Left ventricle myocardium inferior (tissue), 1 donor: ENCODE results near the gene GALK1. TPM values are rescaled to one million over a fixed set of nuclear protein-coding genes. Genes with fewer than 3 reads are reported as not detected.

ENCODE experiments used
- DNase-seq: peaks from one replicate; pipeline ENCODE4 v3.0.0-alpha.2; 2020
- H3K27ac ChIP-seq: fragments of 200-600 bp; replicated peaks from 2 replicates; pipeline ENCODE4 v1.8.0; 2021
- H3K27me3 ChIP-seq: fragments of 200-600 bp; 2 replicates; pipeline ENCODE4 v1.8.0; 2021; ENCODE audit warnings: low read depth
- H3K36me3 ChIP-seq: fragments of 200-600 bp; 2 replicates; pipeline ENCODE4 v1.8.0; 2021
- H3K4me1 ChIP-seq: fragments of 200-600 bp; 2 replicates; pipeline ENCODE4 v1.8.0; 2021
- H3K4me3 ChIP-seq: fragments of 200-600 bp; 2 replicates; pipeline ENCODE4 v1.8.0; 2021; ENCODE audit warnings: mild to moderate bottlenecking, moderate library complexity
- H3K9me3 ChIP-seq: fragments of 200-600 bp; replicated peaks from 2 replicates; pipeline ENCODE4 v1.8.0; 2021
- intact Hi-C: fragments of 100-400 bp; cut with micrococcal nuclease; formaldehyde crosslinking; loops from one replicate; pipeline ENCODE4 v1.11.0; 2022
- total RNA-seq: library from RNA; stranded (reverse); fragmentation: NEBNext Ultra II Directional; extraction: Animal tissue kit (Norgen Biotek cat#: 25700); gene quantifications from one replicate; pipeline ENCODE4 v1.2.1, GENCODE V29; 2021
- TF ChIP-seq, protein P1 (sequence below): fragments of 200-600 bp; IDR thresholded peaks from 2 replicates; pipeline ENCODE4 v1.8.0; 2021; ENCODE audit warnings: antibody characterized with exemption, mild to moderate bottlenecking, borderline replicate concordance
- donor health status: DM: no; HTN: yes; CAD: no; lungs with severe emphysema.

Gene GALK1
- total RNA-seq, 1 donor from 2014 or later = 19.1 TPM

DNA sequence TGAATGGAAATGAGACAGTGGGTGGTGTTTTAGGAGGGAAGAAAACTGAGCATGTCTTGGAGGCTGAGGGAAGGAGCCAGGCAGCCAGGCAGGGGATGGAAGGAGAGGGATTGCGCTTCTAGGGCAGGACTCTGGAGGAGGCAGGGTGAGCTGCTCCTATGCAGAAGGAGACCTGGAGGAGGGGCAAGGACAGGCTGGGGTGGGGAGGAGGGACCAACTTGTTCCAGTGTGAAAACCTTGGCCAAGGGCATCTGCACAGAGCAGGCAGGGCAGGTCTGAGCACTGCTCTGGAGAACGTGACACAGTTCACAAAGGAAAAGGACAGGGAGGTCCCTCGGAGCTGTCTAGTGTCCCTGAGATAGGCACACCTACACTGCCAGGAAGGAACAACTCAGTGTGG lies 5.5 kb downstream of the GALK1 start:
- Histone ChIP-seq H3K4me3 (no peak overlapping the region), H3K36me3 (peaks cover 35% of the 10 kb centered on the region), H3K27me3 (no peaks in the 10 kb centered on the region), H3K4me1 (peaks cover 22% of the 10 kb centered on the region), H3K27ac (peak overlapping the region; percentile 66), H3K9me3 (no peaks in the 10 kb centered on the region)
- intact Hi-C loops = no loop called here
- TF ChIP-seq, protein P1, sequence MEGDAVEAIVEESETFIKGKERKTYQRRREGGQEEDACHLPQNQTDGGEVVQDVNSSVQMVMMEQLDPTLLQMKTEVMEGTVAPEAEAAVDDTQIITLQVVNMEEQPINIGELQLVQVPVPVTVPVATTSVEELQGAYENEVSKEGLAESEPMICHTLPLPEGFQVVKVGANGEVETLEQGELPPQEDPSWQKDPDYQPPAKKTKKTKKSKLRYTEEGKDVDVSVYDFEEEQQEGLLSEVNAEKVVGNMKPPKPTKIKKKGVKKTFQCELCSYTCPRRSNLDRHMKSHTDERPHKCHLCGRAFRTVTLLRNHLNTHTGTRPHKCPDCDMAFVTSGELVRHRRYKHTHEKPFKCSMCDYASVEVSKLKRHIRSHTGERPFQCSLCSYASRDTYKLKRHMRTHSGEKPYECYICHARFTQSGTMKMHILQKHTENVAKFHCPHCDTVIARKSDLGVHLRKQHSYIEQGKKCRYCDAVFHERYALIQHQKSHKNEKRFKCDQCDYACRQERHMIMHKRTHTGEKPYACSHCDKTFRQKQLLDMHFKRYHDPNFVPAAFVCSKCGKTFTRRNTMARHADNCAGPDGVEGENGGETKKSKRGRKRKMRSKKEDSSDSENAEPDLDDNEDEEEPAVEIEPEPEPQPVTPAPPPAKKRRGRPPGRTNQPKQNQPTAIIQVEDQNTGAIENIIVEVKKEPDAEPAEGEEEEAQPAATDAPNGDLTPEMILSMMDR = no peak
- DNase-seq = no peak

- no peak for DNase-seq
- peaks cover 35% of the 10 kb centered on the region for H3K36me3 ChIP-seq
Measured at GRCh38 chr17:75758131-75758905, 6.7 kb downstream of the GALK1 start.

GRCh38 chr17:75757086-75757681 lies 7.8 kb downstream of the GALK1 start:
- no peak overlapping the region for H3K4me3 ChIP-seq
- no peak overlapping the region for H3K27ac ChIP-seq
- TF ChIP-seq, protein P1 = no peak
- intact Hi-C loops = no loop called here
- no peaks in the 10 kb centered on the region for H3K9me3 ChIP-seq
- peaks cover 25% of the 10 kb centered on the region for H3K36me3 ChIP-seq
- H3K27me3 ChIP-seq = no peaks in the 10 kb centered on the region
- DNase-seq = no peak
- H3K4me1 ChIP-seq = peaks cover 20% of the 10 kb centered on the region

More at GRCh38 chr17:75758131-75758905, 6.7 kb downstream of the GALK1 start:
- no peak overlapping the region for H3K27ac ChIP-seq
- H3K4me3 ChIP-seq = no peak overlapping the region
- TF ChIP-seq, protein P1 = peak; percentile 21
- H3K4me1 ChIP-seq = peaks cover 22% of the 10 kb centered on the region
- no peaks in the 10 kb centered on the region for H3K9me3 ChIP-seq
- intact Hi-C loops = no loop called here
- no peaks in the 10 kb centered on the region for H3K27me3 ChIP-seq

DNA sequence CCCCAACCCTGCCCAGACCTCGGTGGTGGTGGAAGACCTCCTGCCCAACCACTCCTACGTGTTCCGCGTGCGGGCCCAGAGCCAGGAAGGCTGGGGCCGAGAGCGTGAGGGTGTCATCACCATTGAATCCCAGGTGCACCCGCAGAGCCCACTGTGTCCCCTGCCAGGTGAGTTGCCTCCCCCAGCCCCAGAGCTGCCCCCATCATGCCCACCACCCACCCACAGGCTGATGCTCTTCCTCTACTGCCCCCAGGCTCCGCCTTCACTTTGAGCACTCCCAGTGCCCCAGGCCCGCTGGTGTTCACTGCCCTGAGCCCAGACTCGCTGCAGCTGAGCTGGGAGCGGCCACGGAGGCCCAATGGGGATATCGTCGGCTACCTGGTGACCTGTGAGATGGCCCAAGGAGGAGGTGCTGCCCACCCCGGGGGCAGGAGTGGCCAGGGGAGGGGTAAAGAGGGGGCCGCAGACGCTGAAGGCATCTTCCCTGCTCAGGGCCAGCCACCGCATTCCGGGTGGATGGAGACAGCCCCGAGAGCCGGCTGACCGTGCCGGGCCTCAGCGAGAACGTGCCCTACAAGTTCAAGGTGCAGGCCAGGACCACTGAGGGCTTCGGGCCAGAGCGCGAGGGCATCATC lies 8.4 kb downstream of the GALK1 start:
- TF ChIP-seq, protein P1 = no peak
- H3K36me3 ChIP-seq = peaks cover 25% of the 10 kb centered on the region
- H3K4me3 ChIP-seq = no peak overlapping the region
- H3K9me3 ChIP-seq = no peaks in the 10 kb centered on the region
- intact Hi-C loops = no loop called here
- DNase-seq = no peak
- peaks cover 20% of the 10 kb centered on the region for H3K4me1 ChIP-seq
- no peak overlapping the region for H3K27ac ChIP-seq
- H3K27me3 ChIP-seq = no peaks in the 10 kb centered on the region

DNA sequence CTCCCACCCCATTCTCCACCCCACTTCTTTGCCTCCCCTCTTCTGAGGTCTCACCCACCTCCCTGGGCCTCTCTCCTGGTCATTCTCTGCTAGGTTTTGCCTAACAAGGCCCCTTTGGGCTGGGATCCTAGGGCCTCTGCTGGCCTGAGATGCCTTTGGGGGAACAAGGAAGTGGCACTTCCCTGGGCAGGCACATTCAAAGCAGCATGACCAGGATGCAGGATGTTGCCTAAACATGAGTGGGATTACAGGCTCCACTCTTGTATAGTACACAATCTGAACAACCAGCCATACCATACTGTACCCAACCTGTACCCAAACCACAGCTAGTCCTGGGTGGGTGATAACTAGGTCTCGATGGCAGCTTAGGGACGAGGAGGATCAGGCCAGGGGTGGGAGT lies 9.0 kb downstream of the GALK1 start:
- intact Hi-C loops = no loop called here
- Histone ChIP-seq H3K4me1 (peaks cover 20% of the 10 kb centered on the region), H3K36me3 (peaks cover 25% of the 10 kb centered on the region), H3K9me3 (no peaks in the 10 kb centered on the region), H3K4me3 (no peak overlapping the region), H3K27me3 (no peaks in the 10 kb centered on the region), H3K27ac (no peak overlapping the region)
- DNase-seq = no peak
- TF ChIP-seq, protein P1 = no peak
